GM21619 (cell line): ENCODE measurements around the gene CD44.
"Not testable (repeated sequence)": the region's sequence is repeated elsewhere in the genome, so short reads cannot be mapped to it uniquely, and the experiment has no call there.

Experiments used
- ATAC-seq: cut with Tn5 transposase; IDR thresholded peaks from one replicate; pipeline ENCODE4 v1.9.1; 2021; ENCODE audit not compliant: unreplicated experiment

The CD44 gene

GRCh38 chr11:35138943-35139721 lies at the start of gene CD44:
Gene CD44 (plus strand): TSS chr11:35139171. CDS start chr11:35139304, 133 bp downstream.
- peak; percentile 33 for ATAC-seq

- ATAC-seq, result peak; percentile 69
Observed at GRCh38 chr11:35089666-35090065, 49.3 kb upstream of the CD44 start.

GRCh38 chr11:35090125-35090524 lies 48.8 kb upstream of the CD44 start:
- no peak for ATAC-seq

GRCh38 chr11:35090991-35091390 lies 48.0 kb upstream of the CD44 start:
- not testable (repeated sequence) for ATAC-seq

GRCh38 chr11:35096723-35097122 lies 42.2 kb upstream of the CD44 start:
- ATAC-seq, result no peak

- ATAC-seq, result no peak
Observed at GRCh38 chr11:35097814-35098455, 41.0 kb upstream of the CD44 start.

GRCh38 chr11:35098855-35099254 lies 40.1 kb upstream of the CD44 start:
- no peak for ATAC-seq

GRCh38 chr11:35099278-35100012 lies 39.5 kb upstream of the CD44 start:
- ATAC-seq, result no peak

GRCh38 chr11:35100013-35100383 lies 39.0 kb upstream of the CD44 start:
- no peak for ATAC-seq

- no peak for ATAC-seq
Observed at GRCh38 chr11:35101223-35101622, 37.7 kb upstream of the CD44 start.

GRCh38 chr11:35102267-35102666 lies 36.7 kb upstream of the CD44 start:
- ATAC-seq, result no peak

- no peak for ATAC-seq
Observed at GRCh38 chr11:35103366-35104208, 35.4 kb upstream of the CD44 start.

- no peak for ATAC-seq
Observed at GRCh38 chr11:35104655-35105054, 34.3 kb upstream of the CD44 start.

GRCh38 chr11:35105319-35106079 lies 33.5 kb upstream of the CD44 start:
- no peak for ATAC-seq

- ATAC-seq, result peak; percentile 88
Observed at GRCh38 chr11:35106595-35106994, 32.4 kb upstream of the CD44 start.

- no peak for ATAC-seq
Observed at GRCh38 chr11:35107861-35108260, 31.1 kb upstream of the CD44 start.

GRCh38 chr11:35108336-35108735 lies 30.6 kb upstream of the CD44 start:
- ATAC-seq, result not testable (repeated sequence)

GRCh38 chr11:35109041-35109440 lies 29.9 kb upstream of the CD44 start:
- no peak for ATAC-seq

- ATAC-seq, result no peak
Observed at GRCh38 chr11:35109827-35110226, 29.1 kb upstream of the CD44 start.
